NCI-H146 treated with DMSO at 0.1 percent for 48 hours (cell line): ENCODE measurements around the gene SIVA1.

ENCODE experiments used
- DNase-seq: peaks from one replicate; lab custom pipeline; 2025; ENCODE audit not compliant: unreplicated experiment; lab: John Stamatoyannopoulos, UW

SIVA1 gene

DNA sequence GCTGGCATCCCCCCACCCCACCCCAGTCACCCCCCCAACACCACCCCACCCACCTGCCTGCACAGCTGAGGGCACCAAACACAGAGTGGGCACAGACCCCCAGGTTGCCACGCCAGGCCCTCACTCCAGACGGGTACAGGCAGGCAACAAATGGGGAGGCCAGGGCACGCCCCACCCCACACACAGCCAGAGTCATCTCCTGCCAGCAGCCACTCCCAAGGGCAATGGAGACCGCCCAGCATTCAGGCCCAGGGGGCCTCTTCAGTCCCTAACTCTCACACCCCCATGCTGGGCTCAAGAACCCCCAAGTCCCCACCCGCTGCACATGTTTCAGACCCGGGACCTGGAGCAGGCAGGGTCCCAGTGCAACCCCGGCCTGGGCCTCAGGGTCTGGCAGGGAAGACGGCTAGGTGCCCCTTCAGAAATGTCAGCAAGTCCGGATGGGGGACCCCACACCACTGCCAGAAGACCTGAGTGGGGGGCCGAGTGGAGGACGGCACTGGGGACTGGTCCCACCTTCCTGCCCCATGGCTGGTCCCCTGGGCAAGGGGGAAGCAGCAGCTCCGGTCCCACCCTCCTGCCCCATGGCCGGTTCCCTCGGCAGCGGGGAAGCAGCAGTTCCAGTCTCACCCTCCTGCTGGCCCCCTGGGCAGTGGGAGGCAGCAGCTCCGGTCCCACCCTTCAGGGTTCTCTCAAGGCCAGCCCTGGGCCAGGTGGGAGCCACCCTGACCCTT lies 30.7 kb downstream of the SIVA1 start:
- no peak for DNase-seq

- no peak for DNase-seq
These were observed 31.2 kb downstream of the SIVA1 start for GRCh38 chr14:104784218-104784568.

- DNase-seq: no peak
These were observed 32.1 kb downstream of the SIVA1 start for GRCh38 chr14:104784846-104785707.

GRCh38 chr14:104785708-104786080 lies 32.7 kb downstream of the SIVA1 start:
- DNase-seq: no peak

- no peak for DNase-seq
These were observed 33.2 kb downstream of the SIVA1 start for GRCh38 chr14:104786091-104786586.

DNA sequence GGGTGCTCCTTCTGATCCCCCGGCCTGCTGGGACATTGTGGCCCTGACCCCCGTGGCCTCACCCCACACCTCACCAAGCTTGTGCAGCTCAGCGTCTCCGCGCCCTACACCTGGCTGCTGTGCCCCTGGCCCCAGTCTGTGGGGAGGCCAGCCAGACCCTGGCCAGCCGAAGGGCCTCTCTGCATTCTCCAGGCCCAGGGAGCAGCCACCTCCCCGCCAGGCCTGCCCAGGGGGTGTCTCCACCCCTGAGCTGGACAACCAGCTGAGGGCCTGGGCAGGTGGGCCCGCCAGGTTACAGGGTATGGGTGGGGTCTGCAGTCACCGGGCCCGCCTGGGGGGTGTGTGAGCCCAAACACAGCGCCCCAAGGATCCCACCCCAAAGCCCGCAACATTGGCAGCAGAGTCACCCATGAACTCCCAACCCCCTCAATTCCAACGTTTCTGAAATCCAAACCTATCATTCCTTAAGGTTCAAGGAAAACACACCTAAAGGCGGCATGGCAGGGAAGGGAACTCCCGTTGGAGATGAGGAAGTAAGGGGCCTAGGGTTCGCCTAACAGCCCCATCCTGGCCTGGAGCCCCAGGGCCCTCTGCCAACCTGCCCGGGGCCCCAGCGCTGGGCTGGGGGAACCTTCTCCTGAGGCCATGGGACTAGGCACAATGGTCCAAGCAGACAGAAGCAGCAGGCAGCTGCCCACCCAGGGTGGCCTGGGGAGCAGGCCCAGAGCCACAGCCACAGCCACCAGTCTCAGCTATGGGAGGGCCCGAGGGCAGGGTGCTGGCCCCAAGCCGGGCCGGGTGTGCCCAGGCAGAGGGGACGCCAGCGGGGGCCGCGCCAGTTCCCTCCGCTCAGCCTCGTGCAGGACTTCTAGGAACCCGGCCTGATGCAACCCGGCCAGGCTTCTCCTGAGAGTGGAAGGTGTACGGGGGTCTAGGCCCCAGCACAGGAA lies 34.1 kb downstream of the SIVA1 start:
- DNase-seq: no peak

DNA sequence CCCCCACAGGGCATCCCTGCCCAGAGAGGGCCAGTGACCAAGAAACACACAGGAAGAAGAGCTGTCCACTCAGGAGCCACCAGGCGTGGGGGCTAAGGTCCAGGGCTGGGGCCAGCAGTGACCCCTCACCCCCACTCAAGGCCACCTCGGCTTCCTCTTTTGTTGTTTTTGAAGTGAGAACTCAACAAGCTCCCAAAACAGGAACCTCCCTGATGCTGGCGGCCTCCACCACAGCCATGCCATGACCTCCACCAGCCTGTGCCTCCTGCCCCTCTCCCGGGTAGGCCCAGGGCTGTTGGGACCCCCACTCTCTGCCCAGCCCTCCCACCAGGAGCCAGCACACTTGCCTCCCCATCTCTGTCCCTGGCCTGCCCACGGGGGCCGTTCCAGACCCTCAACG lies 34.8 kb downstream of the SIVA1 start:
- no peak for DNase-seq

GRCh38 chr14:104788161-104788818 lies 35.3 kb downstream of the SIVA1 start:
- DNase-seq: peak; percentile 78

DNA sequence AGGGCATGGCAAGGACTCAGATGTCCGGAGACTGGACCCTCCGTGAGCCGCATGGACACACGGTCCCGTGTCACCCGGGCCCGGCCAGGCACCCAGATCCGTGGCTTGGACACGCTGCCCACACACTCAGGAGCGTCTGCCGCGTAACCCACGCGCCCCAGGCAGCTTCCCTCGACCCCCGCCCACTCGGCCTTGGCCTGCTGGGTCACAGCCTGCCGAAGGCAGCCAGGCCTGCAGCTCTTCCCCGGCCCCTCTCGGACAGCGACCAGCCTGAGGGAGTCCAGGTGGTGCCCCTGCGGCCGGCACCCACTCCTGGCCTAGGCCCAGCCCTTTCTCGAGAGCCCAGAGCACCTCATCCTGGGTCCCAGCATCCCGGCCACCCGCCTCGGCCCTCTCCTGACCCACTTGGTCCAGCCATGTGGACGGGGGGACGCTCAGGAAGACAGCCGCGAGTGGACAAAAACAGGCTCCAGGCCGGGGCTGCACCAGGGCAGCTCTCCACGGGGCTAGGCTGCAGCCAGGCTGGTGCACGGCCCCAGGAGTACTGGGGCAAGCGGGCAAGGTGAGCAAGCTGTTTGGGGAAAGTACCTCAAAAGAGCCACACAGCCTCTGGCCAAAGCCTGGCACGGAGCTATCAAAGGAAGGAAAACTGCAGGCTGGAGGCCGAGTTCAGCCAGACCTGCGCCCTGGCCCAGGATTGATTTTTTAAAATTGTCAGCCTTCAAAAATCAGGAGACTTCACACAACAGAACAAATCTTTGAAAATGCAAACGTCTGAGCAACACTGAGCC lies 36.1 kb downstream of the SIVA1 start:
- DNase-seq: no peak

DNA sequence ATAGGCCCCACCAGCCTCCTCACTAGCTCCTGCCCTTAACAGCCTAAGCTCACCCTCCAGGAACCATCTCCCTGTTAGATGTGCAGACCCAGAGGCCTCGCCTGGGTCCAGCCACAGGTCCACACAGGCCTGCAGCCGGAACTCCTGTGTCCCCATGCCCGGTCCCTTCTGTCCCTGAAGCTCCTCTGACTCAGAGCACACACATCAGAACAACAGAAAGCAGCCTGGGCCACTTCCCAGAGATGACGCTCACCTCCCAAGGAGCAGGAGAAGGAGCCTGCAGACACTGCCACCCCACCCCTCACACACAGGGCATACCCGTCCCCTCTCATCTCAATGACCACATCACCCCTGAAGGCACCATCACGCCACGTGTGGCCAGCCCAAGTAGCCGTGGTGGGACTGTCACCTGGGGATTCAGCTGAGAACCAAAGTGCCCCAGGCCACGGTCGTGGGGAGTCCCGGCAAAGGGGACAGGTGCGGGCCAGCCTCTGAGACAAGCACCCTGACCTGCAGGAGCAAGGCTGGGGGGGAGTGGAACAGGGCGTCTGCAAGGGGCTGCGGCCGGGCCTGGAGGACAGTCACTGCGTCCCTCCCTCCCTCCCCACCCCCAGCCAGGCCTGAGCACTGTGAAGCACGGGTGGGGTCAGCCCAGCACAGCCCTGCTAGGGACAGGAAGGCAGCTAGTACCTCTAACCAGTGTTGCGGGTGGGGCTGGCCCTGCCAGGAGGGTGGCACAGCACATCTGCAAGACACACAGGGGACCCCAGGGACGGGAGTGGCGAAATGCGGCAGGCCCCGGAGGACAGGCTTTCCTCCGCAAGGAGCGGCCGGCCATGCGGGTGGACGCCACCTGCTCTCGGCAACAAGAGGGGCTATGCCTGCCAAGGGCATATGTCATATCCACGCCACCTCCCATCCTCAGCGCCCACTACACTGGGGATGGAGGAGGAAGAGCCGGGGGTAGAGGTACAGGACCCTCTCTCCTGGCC lies 37.1 kb downstream of the SIVA1 start:
- no peak for DNase-seq

DNA sequence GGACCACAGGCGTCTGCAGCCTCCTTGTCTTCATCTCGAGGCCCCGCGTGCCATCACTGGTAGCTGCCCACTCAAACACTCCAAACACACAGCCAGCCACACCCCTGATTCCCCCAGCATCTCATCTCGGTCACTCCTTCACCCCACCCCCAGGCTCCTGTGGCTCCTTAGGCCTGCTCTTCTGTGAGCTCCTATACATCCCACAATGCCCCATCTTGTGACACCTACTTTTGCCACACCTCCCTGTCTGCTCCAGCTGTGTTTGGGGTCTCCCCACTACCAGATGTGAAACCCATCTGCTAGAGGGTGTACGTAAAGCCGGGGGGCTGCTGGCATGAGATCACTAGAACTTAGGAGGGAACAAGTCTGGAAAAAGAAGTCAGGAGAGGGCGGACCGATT lies 38.5 kb downstream of the SIVA1 start:
- DNase-seq: no peak

DNA sequence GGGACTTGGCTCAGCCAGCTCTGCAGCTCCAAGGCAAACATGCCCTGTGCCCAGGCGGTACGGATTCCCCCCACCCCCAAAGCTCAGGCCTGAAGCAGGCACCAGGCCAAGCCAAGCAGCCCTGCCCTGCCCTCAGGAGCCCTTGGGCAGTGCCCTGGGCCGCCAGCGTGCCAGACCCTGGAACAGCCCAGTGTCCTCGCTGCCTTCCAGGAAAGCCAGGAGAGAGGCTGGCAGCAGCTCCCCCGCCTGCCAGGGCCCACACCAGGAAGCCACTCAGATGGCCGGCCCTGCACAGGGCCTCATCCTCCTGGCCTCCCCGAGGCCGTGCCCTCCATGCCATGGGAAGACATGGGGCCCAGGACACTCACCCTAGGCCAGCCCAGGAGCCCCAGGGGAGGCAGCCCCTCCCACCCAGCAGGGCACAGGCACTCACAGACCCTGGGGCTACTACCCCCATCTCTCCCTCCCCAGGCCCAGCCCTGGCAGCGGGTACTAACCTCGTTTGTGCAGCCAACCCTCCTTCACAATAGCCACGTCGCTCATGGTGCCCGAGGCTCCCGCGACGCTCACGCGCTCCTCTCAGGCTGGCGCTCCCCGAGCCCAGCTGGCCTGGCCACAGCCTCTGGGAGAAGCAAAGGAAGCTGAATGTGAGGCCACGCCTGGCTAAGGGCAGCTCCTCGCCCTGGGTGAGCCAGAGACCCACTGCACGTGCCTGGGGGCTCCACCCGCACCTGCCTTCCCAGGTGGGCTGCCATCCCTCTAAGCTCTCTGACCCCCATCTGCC lies 39.3 kb downstream of the SIVA1 start:
- no peak for DNase-seq

DNA sequence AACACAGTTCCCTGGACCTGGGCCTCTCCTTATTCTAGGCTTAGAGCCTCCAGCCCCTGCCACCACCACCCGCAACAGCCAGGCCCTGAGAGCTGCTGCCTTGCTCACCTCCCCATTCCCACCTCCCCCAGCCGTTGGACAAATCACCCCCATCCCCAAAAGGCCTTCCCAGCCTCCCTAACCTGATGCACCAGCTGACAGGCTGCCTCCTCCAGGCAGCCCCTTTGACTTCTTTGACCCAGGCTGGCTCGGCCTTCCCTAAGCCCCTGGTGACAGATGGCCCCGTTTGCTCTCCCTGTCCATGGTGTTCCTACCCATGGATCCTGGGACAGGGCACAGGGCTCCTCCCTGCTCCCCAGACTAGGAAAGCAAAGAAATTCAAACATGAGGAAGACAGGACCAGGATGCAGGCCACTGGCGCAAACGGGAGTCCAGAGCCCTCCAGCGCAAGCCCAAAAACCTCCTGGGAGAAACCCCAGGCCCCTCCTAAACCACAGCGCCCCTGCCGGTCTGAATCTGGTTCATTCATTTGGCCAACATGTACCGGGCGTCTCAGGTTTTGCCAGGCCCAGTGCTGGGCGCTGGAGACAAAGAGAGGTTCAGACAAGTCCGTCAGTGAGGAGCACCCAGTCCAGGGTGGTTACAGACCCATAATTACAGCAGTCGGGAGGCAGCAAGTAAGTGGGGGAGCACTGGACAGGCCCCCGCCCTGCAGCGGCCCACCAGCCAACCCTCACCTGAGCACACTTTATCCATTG lies 40.2 kb downstream of the SIVA1 start:
- DNase-seq: no peak

GRCh38 chr14:104793703-104793959 lies 40.7 kb downstream of the SIVA1 start:
- no peak for DNase-seq

DNA sequence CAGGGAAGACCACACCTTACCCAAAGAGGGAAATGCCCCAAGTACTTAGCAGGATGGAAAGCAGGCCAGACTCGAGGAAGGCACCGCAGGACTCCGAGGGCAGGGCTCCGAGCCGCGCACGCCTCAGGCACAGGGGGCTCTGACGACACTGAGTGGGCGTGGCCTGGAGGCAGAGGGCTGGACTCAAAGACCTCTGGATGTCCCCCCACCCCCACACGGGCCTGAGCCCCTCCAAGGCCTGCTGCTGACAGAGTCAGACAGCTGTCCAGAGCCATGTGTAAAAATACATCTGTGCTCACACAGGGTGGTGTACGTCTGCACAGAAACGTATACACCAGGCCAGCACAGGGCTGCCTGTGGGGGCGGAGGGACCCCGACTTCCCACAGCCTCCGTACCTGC lies 41.2 kb downstream of the SIVA1 start:
- DNase-seq: no peak

- DNase-seq: no peak
These were observed 41.7 kb downstream of the SIVA1 start for GRCh38 chr14:104794631-104794992.

- DNase-seq: no peak
These were observed 42.2 kb downstream of the SIVA1 start, which contains the start of gene AKT1 for GRCh38 chr14:104794993-104795780. AKT1 (minus strand) TSS chr14:104795748; CDS start chr14:104792643, 3,105 bp downstream.
